KMS-11 (cell line): Measurements from ENCODE around the gene CASP7.

ENCODE experiments used
- H2AFZ ChIP-seq: fragments of 200-600 bp; sonication (generic); 2 replicates; pipeline ENCODE4 v1.6.1; 2016; ENCODE audit warnings: antibody characterized with exemption, mixed run types, low read depth
- H3K27ac ChIP-seq: fragments of 200-600 bp; sonication (generic); 2 replicates; pipeline ENCODE4 v1.6.1; 2016; ENCODE audit warnings: mild to moderate bottlenecking, mixed run types
- H3K27me3 ChIP-seq: fragments of 200-600 bp; sonication (generic); 2 replicates; pipeline ENCODE4 v1.6.1; 2017; ENCODE audit warnings: mild to moderate bottlenecking, low read depth, mixed run types, moderate library complexity; ENCODE audit not compliant: insufficient read depth
- H3K36me3 ChIP-seq: fragments of 200-600 bp; sonication (generic); 2 replicates; pipeline ENCODE4 v1.6.1; 2017; ENCODE audit warnings: mild to moderate bottlenecking, mixed run types; ENCODE audit not compliant: insufficient read depth
- H3K4me1 ChIP-seq: fragments of 200-600 bp; sonication (generic); 2 replicates; pipeline ENCODE4 v1.6.1; 2016; ENCODE audit warnings: mild to moderate bottlenecking, low read depth, mixed run types; ENCODE audit not compliant: poor library complexity, severe bottlenecking
- H3K4me2 ChIP-seq: fragments of 200-600 bp; sonication (generic); 2 replicates; pipeline ENCODE4 v1.7.0; 2016; ENCODE audit warnings: mild to moderate bottlenecking, mixed run types
- H3K4me3 ChIP-seq: fragments of 200-600 bp; sonication (generic); IDR thresholded peaks from 2 replicates; pipeline ENCODE4 v1.6.1; 2017; ENCODE audit warnings: low read depth, low read length, mixed read lengths; ENCODE audit not compliant: insufficient read depth
- H3K79me2 ChIP-seq: fragments of 200-600 bp; sonication (generic); 2 replicates; pipeline ENCODE4 v1.6.1; 2016; ENCODE audit warnings: low read depth, mixed run types; ENCODE audit not compliant: insufficient read depth
- H3K9ac ChIP-seq: fragments of 200-600 bp; sonication (generic); 2 replicates; pipeline ENCODE4 v1.6.1; 2016; ENCODE audit warnings: mild to moderate bottlenecking, mixed run types
- H4K20me1 ChIP-seq: fragments of 200-600 bp; sonication (generic); 2 replicates; pipeline ENCODE4 v1.6.1; 2016; ENCODE audit warnings: mild to moderate bottlenecking, mixed run types; ENCODE audit not compliant: insufficient read depth
- TF ChIP-seq, protein P1 (sequence below): fragments of 200-600 bp; sonication (generic); conservative IDR thresholded peaks from 2 replicates; pipeline ENCODE4 v1.6.1; 2017; ENCODE audit warnings: low read depth, mild to moderate bottlenecking, antibody characterized with exemption, low read length, moderate library complexity, mixed read lengths

The CASP7 gene

GRCh38 chr10:113706623-113707022 is 26.9 kb downstream of the CASP7 start:
- TF ChIP-seq, protein P1, sequence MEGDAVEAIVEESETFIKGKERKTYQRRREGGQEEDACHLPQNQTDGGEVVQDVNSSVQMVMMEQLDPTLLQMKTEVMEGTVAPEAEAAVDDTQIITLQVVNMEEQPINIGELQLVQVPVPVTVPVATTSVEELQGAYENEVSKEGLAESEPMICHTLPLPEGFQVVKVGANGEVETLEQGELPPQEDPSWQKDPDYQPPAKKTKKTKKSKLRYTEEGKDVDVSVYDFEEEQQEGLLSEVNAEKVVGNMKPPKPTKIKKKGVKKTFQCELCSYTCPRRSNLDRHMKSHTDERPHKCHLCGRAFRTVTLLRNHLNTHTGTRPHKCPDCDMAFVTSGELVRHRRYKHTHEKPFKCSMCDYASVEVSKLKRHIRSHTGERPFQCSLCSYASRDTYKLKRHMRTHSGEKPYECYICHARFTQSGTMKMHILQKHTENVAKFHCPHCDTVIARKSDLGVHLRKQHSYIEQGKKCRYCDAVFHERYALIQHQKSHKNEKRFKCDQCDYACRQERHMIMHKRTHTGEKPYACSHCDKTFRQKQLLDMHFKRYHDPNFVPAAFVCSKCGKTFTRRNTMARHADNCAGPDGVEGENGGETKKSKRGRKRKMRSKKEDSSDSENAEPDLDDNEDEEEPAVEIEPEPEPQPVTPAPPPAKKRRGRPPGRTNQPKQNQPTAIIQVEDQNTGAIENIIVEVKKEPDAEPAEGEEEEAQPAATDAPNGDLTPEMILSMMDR = no peak

GRCh38 chr10:113708640-113709039 is 28.9 kb downstream of the CASP7 start:
- no peak overlapping the region for H3K27ac ChIP-seq
- H3K4me2 ChIP-seq = no peak overlapping the region
- TF ChIP-seq, protein P1 = no peak
- H3K4me1 ChIP-seq = no peaks in the 10 kb centered on the region
- no peaks in the 10 kb centered on the region for H3K27me3 ChIP-seq
- H4K20me1 ChIP-seq = no peaks in the 10 kb centered on the region
- no peaks in the 10 kb centered on the region for H3K36me3 ChIP-seq
- H3K4me3 ChIP-seq = no peak overlapping the region
- H3K9ac ChIP-seq = no peak overlapping the region
- H3K79me2 ChIP-seq = no peaks in the 10 kb centered on the region
- no peak overlapping the region for H2AFZ ChIP-seq

More at GRCh38 chr10:113706623-113707022, 26.9 kb downstream of the CASP7 start:
- Histone ChIP-seq H3K27ac (no peak overlapping the region), H3K4me3 (no peak overlapping the region), H3K79me2 (no peaks in the 10 kb centered on the region), H3K36me3 (no peaks in the 10 kb centered on the region), H2AFZ (no peak overlapping the region), H3K4me2 (no peak overlapping the region), H3K27me3 (no peaks in the 10 kb centered on the region), H4K20me1 (no peaks in the 10 kb centered on the region), H3K4me1 (no peaks in the 10 kb centered on the region), H3K9ac (no peak overlapping the region)

DNA sequence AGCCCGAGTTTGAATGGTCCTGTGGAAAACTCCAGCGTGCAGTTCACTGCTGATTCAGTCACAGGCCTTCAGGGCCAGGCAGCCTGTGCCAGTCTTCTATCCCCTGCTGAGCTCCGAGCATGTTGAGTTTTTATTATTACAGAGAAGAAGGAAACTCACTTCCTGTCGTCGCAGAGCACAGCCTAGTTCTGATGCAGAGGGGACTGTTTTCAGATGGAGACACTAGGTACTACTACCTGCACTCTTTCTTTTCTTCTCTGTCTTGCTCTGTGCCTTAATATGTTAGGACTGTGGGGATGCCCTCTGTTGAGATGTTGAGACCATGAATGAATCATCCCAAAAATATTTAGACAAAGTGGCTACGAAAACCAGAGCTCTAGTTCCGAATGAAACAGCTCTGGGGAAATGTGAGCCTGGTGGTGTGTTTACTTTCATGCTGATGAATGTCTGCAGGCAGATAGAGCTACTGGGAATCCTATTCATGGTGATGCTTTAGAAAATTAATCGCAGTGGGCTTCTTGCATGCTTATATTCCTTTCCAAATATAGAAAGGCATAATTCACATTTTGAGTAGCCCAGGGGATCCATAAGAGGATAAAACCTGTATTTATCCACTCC is 29.6 kb downstream of the CASP7 start:
- Histone ChIP-seq H3K4me1 (no peaks in the 10 kb centered on the region), H2AFZ (no peak overlapping the region), H3K27me3 (no peaks in the 10 kb centered on the region), H3K27ac (no peak overlapping the region), H3K4me2 (no peak overlapping the region), H3K36me3 (no peaks in the 10 kb centered on the region), H3K79me2 (no peaks in the 10 kb centered on the region), H4K20me1 (no peaks in the 10 kb centered on the region), H3K9ac (no peak overlapping the region), H3K4me3 (no peak overlapping the region)
- TF ChIP-seq, protein P1 = no peak

DNA sequence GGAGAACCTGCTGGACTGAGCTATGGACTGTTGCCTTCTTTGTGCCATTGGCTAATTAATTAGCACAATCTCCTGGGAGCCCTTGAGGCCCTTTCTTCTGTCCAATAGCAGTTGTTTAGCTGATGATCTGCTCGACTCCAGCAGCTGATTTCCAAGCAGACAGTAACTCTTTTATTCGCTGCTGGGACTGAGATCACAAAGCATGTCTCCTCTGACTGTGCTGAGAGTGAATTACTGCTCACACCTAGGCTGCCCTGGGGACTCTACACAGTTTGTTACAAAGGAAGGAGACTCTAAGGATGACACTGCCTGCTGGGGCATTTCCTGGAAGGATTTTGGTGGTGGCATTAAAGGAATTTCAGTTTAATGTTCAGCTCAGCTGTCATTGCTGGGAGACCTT is 31.4 kb downstream of the CASP7 start:
- H3K27me3 ChIP-seq = no peaks in the 10 kb centered on the region
- no peaks in the 10 kb centered on the region for H4K20me1 ChIP-seq
- TF ChIP-seq, protein P1 = no peak
- no peak overlapping the region for H3K9ac ChIP-seq
- no peak overlapping the region for H3K27ac ChIP-seq
- no peak overlapping the region for H3K4me3 ChIP-seq
- no peaks in the 10 kb centered on the region for H3K4me1 ChIP-seq
- no peak overlapping the region for H3K4me2 ChIP-seq
- no peak overlapping the region for H2AFZ ChIP-seq
- no peaks in the 10 kb centered on the region for H3K36me3 ChIP-seq
- no peaks in the 10 kb centered on the region for H3K79me2 ChIP-seq
